ENCODE data around the gene MX1. TPM values are rescaled to one million over a fixed set of nuclear protein-coding genes. Genes with fewer than 3 reads are reported as not detected.
A peak's percentile ranks its signal among the peaks of the same experiment; 100 is the strongest.

MX1 gene
- total RNA-seq, 4 donors from 2014 or later = 27.3 to 82.2 (median 61.9) TPM

- TF ChIP-seq EP300 (IDR thresholded peaks at IDR 0.05; ENCODE audit: low read depth) = no peak
- TF ChIP-seq, protein P1, sequence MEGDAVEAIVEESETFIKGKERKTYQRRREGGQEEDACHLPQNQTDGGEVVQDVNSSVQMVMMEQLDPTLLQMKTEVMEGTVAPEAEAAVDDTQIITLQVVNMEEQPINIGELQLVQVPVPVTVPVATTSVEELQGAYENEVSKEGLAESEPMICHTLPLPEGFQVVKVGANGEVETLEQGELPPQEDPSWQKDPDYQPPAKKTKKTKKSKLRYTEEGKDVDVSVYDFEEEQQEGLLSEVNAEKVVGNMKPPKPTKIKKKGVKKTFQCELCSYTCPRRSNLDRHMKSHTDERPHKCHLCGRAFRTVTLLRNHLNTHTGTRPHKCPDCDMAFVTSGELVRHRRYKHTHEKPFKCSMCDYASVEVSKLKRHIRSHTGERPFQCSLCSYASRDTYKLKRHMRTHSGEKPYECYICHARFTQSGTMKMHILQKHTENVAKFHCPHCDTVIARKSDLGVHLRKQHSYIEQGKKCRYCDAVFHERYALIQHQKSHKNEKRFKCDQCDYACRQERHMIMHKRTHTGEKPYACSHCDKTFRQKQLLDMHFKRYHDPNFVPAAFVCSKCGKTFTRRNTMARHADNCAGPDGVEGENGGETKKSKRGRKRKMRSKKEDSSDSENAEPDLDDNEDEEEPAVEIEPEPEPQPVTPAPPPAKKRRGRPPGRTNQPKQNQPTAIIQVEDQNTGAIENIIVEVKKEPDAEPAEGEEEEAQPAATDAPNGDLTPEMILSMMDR (IDR thresholded peaks at IDR 0.05) = no peak
- TF ChIP-seq POLR2A (IDR thresholded peaks at IDR 0.05) = no peak
- no peak for TF ChIP-seq POLR2AphosphoS5 (IDR thresholded peaks at IDR 0.05)
- 13 to 20% methylated on average over 4 to 14 of the region's 15 CpGs for WGBS, 2 donors (ENCODE audit: low coverage in 1 of 2)
- in situ Hi-C loops (cut with MboI; ENCODE audit: low pct_ligation_motif_present in 1 of 4, low pct_unique_long_range_greater_than_20kb in 1 of 4, low sequenced_read_pairs in 3 of 4) = no loop called here
These were observed 51.7 kb downstream of the MX1 start for GRCh38 chr21:41477641-41478318.

DNA sequence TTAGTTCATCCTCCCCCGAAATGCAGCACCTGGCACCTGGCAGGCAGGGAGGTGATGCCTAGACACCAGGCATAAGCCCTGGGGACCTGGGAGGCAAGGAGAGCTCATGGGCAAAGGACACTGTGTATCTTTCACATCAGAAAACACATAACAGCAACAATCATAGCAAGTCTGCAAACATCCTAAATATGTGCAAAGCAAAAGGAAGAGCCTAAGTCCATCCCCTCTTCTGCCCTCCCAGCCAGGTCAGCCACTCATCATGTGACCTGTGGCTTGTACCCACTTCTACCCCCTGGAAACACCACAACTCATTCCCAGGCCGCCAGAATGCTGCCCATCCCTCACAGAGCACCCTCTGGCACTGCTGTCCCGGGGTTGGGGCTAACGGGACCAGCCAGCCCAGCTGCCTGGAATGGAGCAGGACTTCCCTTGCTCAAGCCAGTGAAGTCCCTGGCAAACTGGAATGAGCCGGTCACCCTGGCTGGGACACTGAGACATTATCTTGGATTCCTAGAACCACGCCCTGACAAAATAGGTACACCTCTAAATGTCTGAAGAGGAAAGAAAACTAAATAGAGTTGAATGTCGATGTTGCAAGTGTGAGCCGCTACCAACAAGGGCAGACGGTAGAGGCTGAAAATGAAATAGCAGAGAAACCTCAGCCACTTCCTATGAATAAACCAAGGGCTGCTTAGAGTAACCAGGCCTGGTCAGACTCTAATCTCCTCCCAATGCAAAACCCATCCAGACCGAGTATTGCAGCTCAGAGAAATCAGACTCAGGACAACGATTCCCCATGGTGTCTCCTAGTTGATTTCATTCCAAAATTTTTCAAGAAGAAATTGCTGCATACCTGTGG is 52.5 kb downstream of the MX1 start:
- Histone ChIP-seq H3K4me3 (no peak overlapping the region), H3K4me1 (peaks cover 6 to 33% (median 23%) of the 10 kb centered on the region in 4 donors), H3K9me3 (no peaks in the 10 kb centered on the region), H3K36me3 (peaks cover 0 to 1% (median 0%) of the 10 kb centered on the region in 4 donors), H3K27me3 (no peaks in the 10 kb centered on the region), H3K27ac (peak overlapping the region; percentile 15 to 67 (median 38))
- no peak for DNase-seq
- WGBS, 2 donors (ENCODE audit: low coverage in 1 of 2) = 27 to 53% methylated on average over 5 to 11 of the region's 11 CpGs
- intact Hi-C loops (cut with DNase I; ENCODE audit: low total_unique reads) (no loop called here), in situ Hi-C loops (cut with MboI; ENCODE audit: low pct_ligation_motif_present in 1 of 4, low pct_unique_long_range_greater_than_20kb in 1 of 4, low sequenced_read_pairs in 3 of 4) (no loop called here)
- TF ChIP-seq EP300 (IDR thresholded peaks at IDR 0.05; ENCODE audit: low read depth) (no peak), POLR2AphosphoS5 (IDR thresholded peaks at IDR 0.05) (no peak), POLR2A (IDR thresholded peaks at IDR 0.05) (no peak)
- TF ChIP-seq, protein P1 (IDR thresholded peaks at IDR 0.05) = no peak

More at GRCh38 chr21:41477641-41478318, 51.7 kb downstream of the MX1 start:
- peaks cover 6 to 33% (median 23%) of the 10 kb centered on the region in 4 donors for H3K4me1 ChIP-seq
- intact Hi-C loops (cut with DNase I; ENCODE audit: low total_unique reads) = no loop called here
- H3K27ac ChIP-seq = peak overlapping the region; percentile 15 to 67 (median 38)
- no peaks in the 10 kb centered on the region for H3K27me3 ChIP-seq
- no peak overlapping the region for H3K4me3 ChIP-seq
- H3K36me3 ChIP-seq = peaks cover 0 to 7% (median 0%) of the 10 kb centered on the region in 4 donors
- H3K9me3 ChIP-seq = no peaks in the 10 kb centered on the region
- DNase-seq = no peak

DNA sequence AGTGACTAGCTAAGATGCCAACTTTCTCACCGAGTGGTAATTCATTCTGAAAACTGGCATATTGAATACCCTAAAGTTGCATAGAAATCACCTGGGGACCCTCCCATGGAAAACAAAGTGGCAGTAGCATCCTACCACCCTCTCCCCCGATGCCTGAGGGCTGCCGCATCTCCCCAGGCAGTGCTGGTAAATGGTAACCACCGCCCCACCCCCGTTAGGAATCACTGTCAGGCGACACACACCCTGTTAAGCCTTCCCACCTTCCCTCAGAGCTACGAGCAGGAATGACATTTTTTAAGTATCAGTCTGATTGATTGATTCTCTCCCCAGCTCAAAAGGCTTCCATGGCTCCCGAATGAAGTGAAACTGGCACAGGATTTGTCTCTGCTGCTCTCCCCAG is 53.6 kb downstream of the MX1 start:
- in situ Hi-C loops (cut with MboI; ENCODE audit: low pct_ligation_motif_present in 1 of 4, low pct_unique_long_range_greater_than_20kb in 1 of 4, low sequenced_read_pairs in 3 of 4) (no loop called here), intact Hi-C loops (cut with DNase I; ENCODE audit: low total_unique reads) (no loop called here)
- Histone ChIP-seq H3K27ac (peak overlapping the region in 2 of 4 donors; percentile 24 to 67), H3K27me3 (no peaks in the 10 kb centered on the region), H3K36me3 (peaks cover 0 to 5% (median 0%) of the 10 kb centered on the region in 4 donors), H3K9me3 (no peaks in the 10 kb centered on the region), H3K4me1 (peaks cover 6 to 33% (median 23%) of the 10 kb centered on the region in 4 donors), H3K4me3 (no peak overlapping the region)
- WGBS, 2 donors (ENCODE audit: low coverage in 1 of 2) = 69% methylated on average over 8 of the region's 8 CpGs; no CpG with 5 or more reads in 1 of the 2 donors
- no peak for TF ChIP-seq POLR2A (IDR thresholded peaks at IDR 0.05)
- TF ChIP-seq POLR2AphosphoS5 (IDR thresholded peaks at IDR 0.05) = no peak
- TF ChIP-seq EP300 (IDR thresholded peaks at IDR 0.05; ENCODE audit: low read depth) = no peak
- TF ChIP-seq, protein P1 (IDR thresholded peaks at IDR 0.05) = no peak
- no peak for DNase-seq

- H3K27ac ChIP-seq = peak overlapping the region in 2 of 4 donors; percentile 24 to 67
- intact Hi-C loops (cut with DNase I; ENCODE audit: low total_unique reads) = no loop called here
These were observed 54.1 kb downstream of the MX1 start for GRCh38 chr21:41480086-41480690.

More at GRCh38 chr21:41480086-41480690, 54.1 kb downstream of the MX1 start:
- Histone ChIP-seq H3K4me3 (no peak overlapping the region), H3K4me1 (peaks cover 6 to 33% (median 23%) of the 10 kb centered on the region in 4 donors), H3K9me3 (no peaks in the 10 kb centered on the region), H3K27me3 (no peaks in the 10 kb centered on the region), H3K36me3 (peaks cover 0 to 5% (median 0%) of the 10 kb centered on the region in 4 donors)
- WGBS, 2 donors (ENCODE audit: low coverage in 1 of 2) = 83 to 85% methylated on average over 7 to 16 of the region's 17 CpGs
- TF ChIP-seq POLR2AphosphoS5 (IDR thresholded peaks at IDR 0.05) = peak in 2 of 3 donors; percentile 39 to 46
- TF ChIP-seq, protein P1 (IDR thresholded peaks at IDR 0.05) = peak in 1 of 5 experiments; percentile 9
- TF ChIP-seq EP300 (IDR thresholded peaks at IDR 0.05; ENCODE audit: low read depth) = no peak
- in situ Hi-C loops (cut with MboI; ENCODE audit: low pct_ligation_motif_present in 1 of 4, low pct_unique_long_range_greater_than_20kb in 1 of 4, low sequenced_read_pairs in 3 of 4) = no loop called here
- peak; percentile 67 for DNase-seq
